NCI-H526 (cell line): ENCODE results near the gene OR5C1.

Experiments used
- DNase-seq, 2 experiments: peaks; one replicate each; lab custom pipeline; 2025; lab: John Stamatoyannopoulos, UW

OR5C1 gene

GRCh38 chr9:122788831-122789230 lies at the start of gene OR5C1:
Gene OR5C1, plus strand, starts transcription at chr9:122788933. Its CDS starts 0 bp downstream, at chr9:122788933.
- no peak for DNase-seq

- DNase-seq, result no peak
Observed at GRCh38 chr9:122742003-122742402, 46.7 kb upstream of the OR5C1 start, which contains the start of gene OR1L6. Gene OR1L6, plus strand, starts transcription at chr9:122742303. Its CDS starts 7,545 bp downstream, at chr9:122749848.

- DNase-seq, result no peak
Observed at GRCh38 chr9:122754825-122755224, 33.9 kb upstream of the OR5C1 start.

GRCh38 chr9:122767817-122768216 lies 20.9 kb upstream of the OR5C1 start:
- no peak for DNase-seq

GRCh38 chr9:122777052-122777451 lies 11.7 kb upstream of the OR5C1 start:
- DNase-seq, result no peak

- DNase-seq, result no peak
Observed at GRCh38 chr9:122777935-122778627, 10.7 kb upstream of the OR5C1 start.

GRCh38 chr9:122779181-122779580 lies 9.6 kb upstream of the OR5C1 start:
- no peak for DNase-seq

GRCh38 chr9:122780026-122780425 lies 8.7 kb upstream of the OR5C1 start:
- DNase-seq, result no peak

GRCh38 chr9:122781671-122782070 lies 7.1 kb upstream of the OR5C1 start:
- no peak for DNase-seq

- DNase-seq, result no peak
Observed at GRCh38 chr9:122785269-122785668, 3.5 kb upstream of the OR5C1 start.

- no peak for DNase-seq
Observed at GRCh38 chr9:122786338-122786737, 2.4 kb upstream of the OR5C1 start.

- DNase-seq, result no peak
Observed at GRCh38 chr9:122789256-122790046, 718 bp downstream of the OR5C1 start.

- no peak for DNase-seq
Observed at GRCh38 chr9:122791872-122792669, 3.3 kb downstream of the OR5C1 start.

- DNase-seq, result peak in 1 of 2 experiments; percentile 21
Observed at GRCh38 chr9:122797316-122798063, 8.8 kb downstream of the OR5C1 start.

GRCh38 chr9:122800066-122801060 lies 11.6 kb downstream of the OR5C1 start, which contains the start of gene OR1K1:
Gene OR1K1, plus strand, starts transcription at chr9:122800123. Its CDS starts 0 bp downstream, at chr9:122800123.
- DNase-seq, result no peak

- no peak for DNase-seq
Observed at GRCh38 chr9:122806661-122807060, 17.9 kb downstream of the OR5C1 start.

GRCh38 chr9:122807271-122807900 lies 18.7 kb downstream of the OR5C1 start:
- DNase-seq, result no peak

- no peak for DNase-seq
Observed at GRCh38 chr9:122808141-122808540, 19.4 kb downstream of the OR5C1 start.

GRCh38 chr9:122809261-122809660 lies 20.5 kb downstream of the OR5C1 start:
- peak; percentile 36 to 54 for DNase-seq
